ENCODE measurements around the gene ATP2B2. TPM values are rescaled to one million over a fixed set of nuclear protein-coding genes. Genes with fewer than 3 reads are reported as not detected.
A peak's percentile ranks its signal among the peaks of the same experiment; 100 is the strongest.

The ATP2B2 gene
- total RNA-seq, 1 donor from 2014 or later, result not detected

- Histone ChIP-seq H3K4me3 (no peak overlapping the region), H4K20me1 (ENCODE audit: low read depth) (no peaks in the 10 kb centered on the region), H3F3A (ENCODE audit: low read depth) (no peaks in the 10 kb centered on the region), H3K9ac (no peak overlapping the region), H2AFZ (replicated peaks) (no peak overlapping the region), H3K79me2 (ENCODE audit: low read depth) (no peaks in the 10 kb centered on the region), H3K27ac (no peak overlapping the region), H3K9me3 (ENCODE audit: low read depth) (no peaks in the 10 kb centered on the region), H3K4me2 (no peak overlapping the region), H3K27me3 (no peaks in the 10 kb centered on the region), H3K4me1 (no peaks in the 10 kb centered on the region), H3K36me3 (no peaks in the 10 kb centered on the region)
- Mint-ChIP-seq H3K27me3 (ENCODE audit: insufficient read depth, low read depth) (peaks cover 7% of the 10 kb centered on the region), H3K9me3 (no peaks in the 10 kb centered on the region), H3K27ac (no peak overlapping the region), H3K4me3 (no peak overlapping the region), H3K36me3 (no peaks in the 10 kb centered on the region), H3K4me1 (no peaks in the 10 kb centered on the region)
- no peak for DNase-seq (ENCODE audit: low spot score)
- TF ChIP-seq CTCF (IDR thresholded peaks at IDR 0.05), result no peak
- TF ChIP-seq EZH2phosphoT487 (IDR thresholded peaks at IDR 0.05), result no peak
- TF ChIP-seq EZH2 (IDR thresholded peaks at IDR 0.05), result no peak
Observed at GRCh38 chr3:10420745-10421475, 84.5 kb downstream of the ATP2B2 start.

GRCh38 chr3:10419637-10420232 is 85.7 kb downstream of the ATP2B2 start:
- H3K4me2 ChIP-seq, result no peak overlapping the region
- H3K27ac ChIP-seq, result no peak overlapping the region
- Mint-ChIP-seq H3K36me3 (no peaks in the 10 kb centered on the region), H3K4me3 (no peak overlapping the region), H3K27me3 (ENCODE audit: insufficient read depth, low read depth) (peaks cover 5% of the 10 kb centered on the region), H3K27ac (no peak overlapping the region), H3K9me3 (no peaks in the 10 kb centered on the region), H3K4me1 (no peaks in the 10 kb centered on the region)
- H3K9ac ChIP-seq, result no peak overlapping the region
- no peaks in the 10 kb centered on the region for H3F3A ChIP-seq (ENCODE audit: low read depth)
- no peak for TF ChIP-seq EZH2phosphoT487 (IDR thresholded peaks at IDR 0.05)
- TF ChIP-seq CTCF (IDR thresholded peaks at IDR 0.05), result no peak
- no peak for TF ChIP-seq EZH2 (IDR thresholded peaks at IDR 0.05)
- H3K36me3 ChIP-seq, result no peaks in the 10 kb centered on the region
- H3K79me2 ChIP-seq (ENCODE audit: low read depth), result no peaks in the 10 kb centered on the region
- H3K4me3 ChIP-seq, result no peak overlapping the region
- H4K20me1 ChIP-seq (ENCODE audit: low read depth), result no peaks in the 10 kb centered on the region
- H3K9me3 ChIP-seq (ENCODE audit: low read depth), result no peaks in the 10 kb centered on the region
- H3K4me1 ChIP-seq, result no peaks in the 10 kb centered on the region
- no peak for DNase-seq (ENCODE audit: low spot score)
- H3K27me3 ChIP-seq, result no peaks in the 10 kb centered on the region
- no peak overlapping the region for H2AFZ ChIP-seq (replicated peaks)

- no peaks in the 10 kb centered on the region for H3K9me3 Mint-ChIP-seq
- H3K27me3 Mint-ChIP-seq (ENCODE audit: insufficient read depth, low read depth), result peaks cover 5% of the 10 kb centered on the region
- no peak overlapping the region for H3K4me2 ChIP-seq
Observed at GRCh38 chr3:10417847-10418246, 87.5 kb downstream of the ATP2B2 start.

More at GRCh38 chr3:10417847-10418246, 87.5 kb downstream of the ATP2B2 start:
- no peak overlapping the region for H3K4me3 ChIP-seq
- no peaks in the 10 kb centered on the region for H3F3A ChIP-seq (ENCODE audit: low read depth)
- H3K9me3 ChIP-seq (ENCODE audit: low read depth), result no peaks in the 10 kb centered on the region
- H4K20me1 ChIP-seq (ENCODE audit: low read depth), result no peaks in the 10 kb centered on the region
- no peak overlapping the region for H3K9ac ChIP-seq
- peak; percentile 23 for TF ChIP-seq CTCF (IDR thresholded peaks at IDR 0.05)
- no peak for TF ChIP-seq EZH2 (IDR thresholded peaks at IDR 0.05)
- TF ChIP-seq EZH2phosphoT487 (IDR thresholded peaks at IDR 0.05), result no peak
- peak; percentile 20 for DNase-seq (ENCODE audit: low spot score)
- H3K27ac ChIP-seq, result no peak overlapping the region
- Mint-ChIP-seq H3K4me1 (no peaks in the 10 kb centered on the region), H3K36me3 (no peaks in the 10 kb centered on the region), H3K27ac (peak overlapping the region; percentile 28), H3K4me3 (peak overlapping the region; percentile 0)
- no peaks in the 10 kb centered on the region for H3K36me3 ChIP-seq
- H3K27me3 ChIP-seq, result no peaks in the 10 kb centered on the region
- no peaks in the 10 kb centered on the region for H3K79me2 ChIP-seq (ENCODE audit: low read depth)
- H2AFZ ChIP-seq (replicated peaks), result no peak overlapping the region
- H3K4me1 ChIP-seq, result no peaks in the 10 kb centered on the region
